ENCODE measurements around the gene KRTAP3-1.
"Not testable (repeated sequence)": the region's sequence is repeated elsewhere in the genome, so short reads cannot be mapped to it uniquely, and the experiment has no call there.

KRTAP3-1 gene

GRCh38 chr17:41042953-41043352, 34.0 kb upstream of the KRTAP3-1 start:
- no peak for TF ChIP-seq CTCF (IDR thresholded peaks at IDR 0.05; ENCODE audit: low read depth, low read length, missing control alignments)
- H3K4me3 ChIP-seq (ENCODE audit: low read depth, low read length) = no peak overlapping the region
- no peak for DNase-seq (ENCODE audit: low read depth)

- not testable (repeated sequence) for H3K4me3 ChIP-seq (ENCODE audit: low read depth, low read length); DNase-seq (ENCODE audit: low read depth)
Observed at GRCh38 chr17:41040783-41041571, 32.0 kb upstream of the KRTAP3-1 start, which contains the start of gene KRTAP1-1. Gene KRTAP1-1, minus strand, starts transcription at chr17:41041450. Its CDS starts 53 bp downstream, at chr17:41041397.

DNA sequence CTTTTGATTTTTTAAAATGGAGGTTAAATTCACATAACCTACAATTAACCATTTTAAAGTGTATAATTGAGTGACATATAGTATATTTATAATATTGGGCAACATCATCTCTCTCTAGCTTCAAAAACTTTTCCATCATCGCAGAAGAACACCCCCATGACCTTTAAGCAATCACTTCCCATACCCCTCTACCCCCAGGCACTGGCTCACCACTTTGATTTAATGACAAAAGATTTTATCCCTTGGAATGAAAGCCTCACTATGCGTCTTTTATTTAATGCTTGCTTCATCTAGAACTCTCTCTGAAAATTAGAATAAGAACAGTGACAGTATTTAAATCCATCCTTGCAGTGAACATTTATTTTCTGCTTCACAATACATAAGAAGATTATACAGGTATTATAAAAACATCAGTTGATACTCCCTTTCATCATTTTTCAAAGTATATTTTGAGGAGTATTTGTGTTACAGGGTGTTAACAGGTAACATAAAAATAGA, 29.0 kb upstream of the KRTAP3-1 start:
- DNase-seq (ENCODE audit: low read depth) = no peak
- no peak for TF ChIP-seq CTCF (IDR thresholded peaks at IDR 0.05; ENCODE audit: low read depth, low read length, missing control alignments)
- no peak overlapping the region for H3K4me3 ChIP-seq (ENCODE audit: low read depth, low read length)

DNA sequence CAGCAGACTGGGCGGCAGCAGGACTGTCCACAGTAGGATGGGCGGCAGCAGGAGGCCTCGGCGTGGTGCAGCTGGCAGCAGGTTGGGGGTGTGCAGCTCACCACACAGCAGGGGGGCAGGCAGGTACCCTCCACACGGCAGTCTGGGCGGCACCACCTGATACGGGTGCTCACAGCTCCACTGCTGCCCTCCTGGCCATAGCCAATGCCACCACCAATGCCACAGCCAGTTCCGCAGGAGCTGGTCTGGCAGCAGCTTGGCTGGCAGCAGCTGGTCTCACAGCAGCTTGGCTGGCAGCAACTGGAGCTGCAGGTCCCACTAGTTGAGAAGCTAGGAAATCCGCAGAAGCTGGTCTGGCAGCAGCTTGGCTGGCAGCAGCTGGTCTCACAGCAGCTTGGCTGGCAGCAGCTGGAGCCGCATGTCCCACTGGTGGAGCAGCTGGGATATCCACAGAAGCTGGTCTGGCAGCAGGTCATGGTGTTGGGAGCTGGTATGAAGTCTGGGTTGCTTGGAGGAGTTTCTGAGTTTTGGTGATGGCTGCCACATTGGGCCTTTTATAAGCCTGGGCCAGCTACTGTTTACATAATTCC, 25.5 kb upstream of the KRTAP3-1 start, which contains the start of gene KRTAP1-3:
Gene KRTAP1-3 (minus strand): TSS at position 529 of the 590 bp plus-strand sequence. CDS start 53 bp downstream, at position 476.
- not testable (repeated sequence) for DNase-seq (ENCODE audit: low read depth)

DNA sequence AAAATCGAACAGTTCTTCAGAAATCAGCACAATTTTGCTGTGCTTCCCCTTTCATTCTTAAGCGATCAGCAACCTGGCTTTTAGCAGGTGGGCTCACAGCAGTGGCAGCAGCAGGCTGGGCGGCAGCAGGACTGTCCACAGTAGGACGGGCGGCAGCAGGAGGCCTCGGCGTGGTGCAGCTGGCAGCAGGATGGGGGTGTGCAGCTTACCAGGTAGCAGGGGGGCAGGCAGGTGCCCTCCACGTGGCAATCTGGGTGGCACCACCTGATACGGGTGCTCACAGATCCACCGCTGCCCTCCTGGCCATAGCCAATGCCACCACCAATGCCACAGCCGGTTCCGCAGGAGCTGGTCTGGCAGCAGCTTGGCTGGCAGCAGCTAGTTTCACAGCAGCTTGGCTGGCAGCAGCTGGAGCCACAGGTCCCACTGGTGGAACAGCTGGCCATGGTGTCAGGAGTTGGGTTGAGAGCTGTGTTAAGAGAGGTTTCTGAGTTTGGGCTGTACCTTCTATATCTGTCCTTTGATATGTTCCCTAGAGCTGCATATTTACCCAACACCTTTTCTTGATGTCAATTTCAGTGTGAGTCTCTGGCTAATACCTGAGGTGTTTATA, 20.8 kb upstream of the KRTAP3-1 start, which contains the start of gene KRTAP1-4:
Gene KRTAP1-4 (minus strand): TSS at position 563 of the 613 bp plus-strand sequence. CDS start 117 bp downstream, at position 446.
- TF ChIP-seq CTCF (IDR thresholded peaks at IDR 0.05; ENCODE audit: low read depth, low read length, missing control alignments) = no peak
- H3K4me3 ChIP-seq (ENCODE audit: low read depth, low read length) = no peak within 1 kb of the TSS
- DNase-seq (ENCODE audit: low read depth) = no peak

More for the DNA sequence above, 25.5 kb upstream of the KRTAP3-1 start, which contains the start of gene KRTAP1-3:
- not testable (repeated sequence) for H3K4me3 ChIP-seq (ENCODE audit: low read depth, low read length)

GRCh38 chr17:41026715-41027471, 18.0 kb upstream of the KRTAP3-1 start, which contains the start of gene KRTAP1-5:
Gene KRTAP1-5, minus strand, starts transcription at chr17:41027208. Its CDS starts 53 bp downstream, at chr17:41027155.
- no peak for DNase-seq (ENCODE audit: low read depth)
- no peak for TF ChIP-seq CTCF (IDR thresholded peaks at IDR 0.05; ENCODE audit: low read depth, low read length, missing control alignments)
- no peak within 1 kb of the TSS for H3K4me3 ChIP-seq (ENCODE audit: low read depth, low read length)

GRCh38 chr17:41024697-41025096, 15.8 kb upstream of the KRTAP3-1 start:
- DNase-seq (ENCODE audit: low read depth) = no peak

More at GRCh38 chr17:41024697-41025096, 15.8 kb upstream of the KRTAP3-1 start:
- TF ChIP-seq CTCF (IDR thresholded peaks at IDR 0.05; ENCODE audit: low read depth, low read length, missing control alignments) = no peak
- no peak overlapping the region for H3K4me3 ChIP-seq (ENCODE audit: low read depth, low read length)

Measured in GM12864 (cell line).